Activated effector memory CD4-positive, alpha-beta T cell treated with anti-CD3 and anti-CD28 coated beads, Interleukin-2, amount 50 U/mL, for 16 hours (primary cell): Measurements from ENCODE around the gene OR2V1.
"Not testable (repeated sequence)": the region's sequence is repeated elsewhere in the genome, so short reads cannot be mapped to it uniquely, and the experiment has no call there.

ENCODE experiments used
- DNase-seq: peaks from one replicate; pipeline ENCODE4 v3.0.0-alpha.2; 2020

OR2V1 gene

GRCh38 chr5:181127907-181128626, 2.9 kb downstream of the OR2V1 start:
- no peak for DNase-seq

- no peak for DNase-seq
These were observed 3.5 kb downstream of the OR2V1 start for GRCh38 chr5:181127456-181127855.

- no peak for DNase-seq
These were observed 4.1 kb downstream of the OR2V1 start for GRCh38 chr5:181126841-181127240.

- no peak for DNase-seq
These were observed 6.4 kb downstream of the OR2V1 start for GRCh38 chr5:181124526-181124925.

GRCh38 chr5:181121675-181122561, 9.1 kb downstream of the OR2V1 start:
- DNase-seq, result no peak

- no peak for DNase-seq
These were observed 10.2 kb downstream of the OR2V1 start for GRCh38 chr5:181120761-181121160.

GRCh38 chr5:181120306-181120705, 10.7 kb downstream of the OR2V1 start:
- no peak for DNase-seq

- DNase-seq, result no peak
These were observed 11.9 kb downstream of the OR2V1 start for GRCh38 chr5:181119105-181119504.

- no peak for DNase-seq
These were observed 12.6 kb downstream of the OR2V1 start for GRCh38 chr5:181118369-181118768.

GRCh38 chr5:181114844-181115778, 15.9 kb downstream of the OR2V1 start:
- DNase-seq, result no peak

GRCh38 chr5:181114284-181114843, 16.6 kb downstream of the OR2V1 start:
- no peak for DNase-seq

GRCh38 chr5:181113572-181113971, 17.4 kb downstream of the OR2V1 start:
- DNase-seq, result not testable (repeated sequence)

- DNase-seq, result no peak
These were observed 18.5 kb downstream of the OR2V1 start for GRCh38 chr5:181112476-181112875.

- no peak for DNase-seq
These were observed 20.0 kb downstream of the OR2V1 start for GRCh38 chr5:181111010-181111409.

GRCh38 chr5:181109489-181110013, 21.4 kb downstream of the OR2V1 start:
- DNase-seq, result no peak

- no peak for DNase-seq
These were observed 22.3 kb downstream of the OR2V1 start for GRCh38 chr5:181108578-181109165.

- DNase-seq, result no peak
These were observed 23.3 kb downstream of the OR2V1 start for GRCh38 chr5:181107699-181108098.

GRCh38 chr5:181105391-181106025, 25.5 kb downstream of the OR2V1 start:
- DNase-seq, result no peak

- DNase-seq, result not testable (repeated sequence)
These were observed 26.2 kb downstream of the OR2V1 start for GRCh38 chr5:181104606-181105390.

- not testable (repeated sequence) for DNase-seq
These were observed 26.8 kb downstream of the OR2V1 start for GRCh38 chr5:181104259-181104568.
